Prostate gland (tissue), 2 donors: Measurements from ENCODE around the gene ZNF609. TPM values are rescaled to one million over a fixed set of nuclear protein-coding genes. Genes with fewer than 3 reads are reported as not detected.
"Not testable (repeated sequence)": the region's sequence is repeated elsewhere in the genome, so short reads cannot be mapped to it uniquely, and the experiment has no call there.

Source experiments
- DNase-seq: peaks from one replicate; pipeline ENCODE4 v3.0.0-alpha.2; 2019; ENCODE audit warnings: low spot score
- H3K27ac ChIP-seq, 2 donors: fragments of 200-600 bp; sonication (generic); 2 replicates each; pipeline ENCODE4 v1.5.1; 2017 to 2019
- H3K27me3 ChIP-seq: fragments of 200-600 bp; sonication (generic); replicated peaks from 2 replicates; pipeline ENCODE4 v1.5.1; 2019; ENCODE audit not compliant: insufficient read depth
- H3K36me3 ChIP-seq, 2 donors: fragments of 200-600 bp; sonication (generic); 1 replicate in 1 of 2; 2 replicates in 1 of 2; pipeline versions ENCODE4 v1.5.1 to v1.8.1; 2017 to 2019
- H3K4me1 ChIP-seq: fragments of 200-600 bp; sonication (generic); replicated peaks from 2 replicates; pipeline ENCODE4 v1.5.1; 2019
- H3K4me3 ChIP-seq, 2 donors: fragments of 200-600 bp; sonication (generic); 2 replicates each; pipeline ENCODE4 v1.5.1; 2017 to 2019
- H3K9me3 ChIP-seq: fragments of 200-600 bp; sonication (generic); 2 replicates; pipeline ENCODE4 v1.5.1; 2017
- POLR2A ChIP-seq: fragments of 450-650 bp; IDR thresholded peaks from one replicate; pipeline ENCODE4 v1.6.1; 2016; ENCODE audit warnings: antibody characterized with exemption, mild to moderate bottlenecking
- POLR2AphosphoS5 ChIP-seq: sonication (generic); formaldehyde crosslinking; IDR thresholded peaks from one replicate; pipeline ENCODE4 v1.6.1; 2017; ENCODE audit warnings: antibody characterized with exemption
- WGBS: methylation state at CpG from one replicate; pipeline ENCODE4 v1.1.5; 2018; 5-methylcytosine and 5-hydroxymethylcytosine counted together
- intact Hi-C: fragments of 100-400 bp; cut with DNase I; formaldehyde crosslinking; loops from one replicate; pipeline ENCODE4 v1.14.2; 2022
- total RNA-seq, 2 donors: library from RNA; depleted of rRNA; stranded (reverse); fragments of >200 nt; gene quantifications; one replicate each; pipeline ENCODE4 v1.1.0, GENCODE V29; 2016
- TF ChIP-seq, protein P1 (sequence below), 4 experiments: fragments of 200-600 bp in 2 of 4; fragments of 450-650 bp in 2 of 4; sonication (generic) in 2 of 4; IDR thresholded peaks; 1 replicate in 3 of 4; 2 replicates in 1 of 4; pipeline ENCODE4 v1.5.1; 2016 to 2019; ENCODE audit warnings: antibody characterized with exemption in 4 of 4, mild to moderate bottlenecking in 2 of 4, moderate library complexity in 2 of 4

Gene ZNF609
- total RNA-seq, 2 donors from 2014 or later, result 29.1 to 45.7 TPM

DNA sequence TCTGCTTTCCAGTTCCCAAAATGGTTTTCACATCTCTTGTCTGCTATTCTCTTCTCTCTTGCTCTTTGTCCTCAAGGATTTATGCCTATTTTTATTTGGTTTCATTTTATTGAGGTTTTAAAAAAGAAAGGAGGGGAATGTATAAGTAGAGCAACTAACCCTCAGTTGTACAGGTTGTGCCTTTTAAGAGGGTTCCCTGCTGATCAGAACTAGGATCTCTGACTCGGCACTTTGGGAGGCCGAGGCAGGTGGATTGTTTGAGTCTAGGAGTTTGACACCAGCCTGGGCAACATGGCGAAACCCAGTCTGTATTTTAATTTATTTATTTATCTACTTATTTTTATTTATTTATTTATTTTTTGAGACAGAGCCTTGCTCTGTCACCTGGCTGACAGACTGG, 123.6 kb downstream of the ZNF609 start:
- TF ChIP-seq POLR2AphosphoS5 (no peak), POLR2A (no peak)
- TF ChIP-seq, protein P1, sequence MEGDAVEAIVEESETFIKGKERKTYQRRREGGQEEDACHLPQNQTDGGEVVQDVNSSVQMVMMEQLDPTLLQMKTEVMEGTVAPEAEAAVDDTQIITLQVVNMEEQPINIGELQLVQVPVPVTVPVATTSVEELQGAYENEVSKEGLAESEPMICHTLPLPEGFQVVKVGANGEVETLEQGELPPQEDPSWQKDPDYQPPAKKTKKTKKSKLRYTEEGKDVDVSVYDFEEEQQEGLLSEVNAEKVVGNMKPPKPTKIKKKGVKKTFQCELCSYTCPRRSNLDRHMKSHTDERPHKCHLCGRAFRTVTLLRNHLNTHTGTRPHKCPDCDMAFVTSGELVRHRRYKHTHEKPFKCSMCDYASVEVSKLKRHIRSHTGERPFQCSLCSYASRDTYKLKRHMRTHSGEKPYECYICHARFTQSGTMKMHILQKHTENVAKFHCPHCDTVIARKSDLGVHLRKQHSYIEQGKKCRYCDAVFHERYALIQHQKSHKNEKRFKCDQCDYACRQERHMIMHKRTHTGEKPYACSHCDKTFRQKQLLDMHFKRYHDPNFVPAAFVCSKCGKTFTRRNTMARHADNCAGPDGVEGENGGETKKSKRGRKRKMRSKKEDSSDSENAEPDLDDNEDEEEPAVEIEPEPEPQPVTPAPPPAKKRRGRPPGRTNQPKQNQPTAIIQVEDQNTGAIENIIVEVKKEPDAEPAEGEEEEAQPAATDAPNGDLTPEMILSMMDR (IDR thresholded peaks at IDR 0.05), result no peak
- 63% methylated on average over 3 of the region's 3 CpGs for WGBS
- intact Hi-C loops, result no loop called here

DNA sequence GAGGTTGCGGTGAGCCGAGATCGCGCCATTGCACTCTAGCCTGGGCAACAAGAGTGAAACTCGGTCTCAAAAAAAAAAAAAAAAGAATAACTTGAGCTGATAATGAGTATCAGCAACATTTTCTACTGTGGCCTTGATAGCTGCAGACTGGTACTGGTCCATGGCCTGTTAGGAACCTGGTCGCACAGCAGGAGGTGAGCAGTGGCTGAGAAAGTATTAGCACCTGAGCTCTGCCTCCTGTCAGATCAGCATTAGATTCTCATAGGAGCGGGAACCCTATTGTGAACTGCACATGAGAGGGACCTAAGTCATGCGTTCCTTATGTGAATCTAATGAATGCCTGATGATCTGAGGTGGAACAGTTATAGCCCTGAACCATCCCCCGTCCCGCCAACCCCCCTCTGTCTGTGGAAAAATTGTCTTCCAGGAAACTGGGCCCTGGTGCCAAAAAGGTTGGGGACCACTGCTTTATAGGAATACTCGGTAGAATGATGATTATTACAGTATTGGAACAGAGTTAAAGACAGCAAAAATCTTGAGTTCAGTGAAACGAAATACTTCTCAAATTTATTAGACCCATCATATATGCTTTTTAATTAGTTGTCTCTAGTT, 126.0 kb downstream of the ZNF609 start:
- no peaks in the 10 kb centered on the region for H3K9me3 ChIP-seq
- TF ChIP-seq POLR2A (no peak), POLR2AphosphoS5 (no peak)
- TF ChIP-seq, protein P1 (IDR thresholded peaks at IDR 0.05), result no peak
- H3K27me3 ChIP-seq, result no peaks in the 10 kb centered on the region
- H3K27ac ChIP-seq, result no peak overlapping the region
- 85% methylated on average over 12 of the region's 12 CpGs for WGBS
- no peak for DNase-seq
- no peaks in the 10 kb centered on the region for H3K36me3 ChIP-seq
- H3K4me3 ChIP-seq, result no peak overlapping the region
- intact Hi-C loops, result no loop called here
- H3K4me1 ChIP-seq, result no peaks in the 10 kb centered on the region

More for the DNA sequence above, 123.6 kb downstream of the ZNF609 start:
- Histone ChIP-seq H3K4me3 (no peak overlapping the region), H3K36me3 (no peaks in the 10 kb centered on the region), H3K9me3 (no peaks in the 10 kb centered on the region), H3K4me1 (no peaks in the 10 kb centered on the region), H3K27ac (no peak overlapping the region), H3K27me3 (no peaks in the 10 kb centered on the region)
- DNase-seq, result no peak

DNA sequence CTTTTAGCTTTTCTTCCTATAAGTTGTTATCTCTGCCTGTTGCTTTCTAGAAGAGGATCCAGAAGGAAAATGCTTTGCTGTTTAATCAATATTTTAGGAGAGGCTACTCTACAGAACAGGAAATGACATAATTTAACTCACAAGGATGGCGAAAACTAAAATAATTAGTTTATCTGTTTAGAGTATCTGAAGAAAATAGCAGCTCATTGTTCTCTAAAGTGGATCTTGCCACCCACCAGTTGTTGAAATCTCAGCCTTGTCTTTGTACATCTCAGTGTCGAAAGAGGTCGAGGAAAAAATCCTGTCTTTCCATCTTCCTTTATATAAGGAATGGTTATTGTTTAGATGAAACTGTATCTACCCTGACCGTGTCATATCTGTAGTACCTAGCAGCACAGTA, 126.6 kb downstream of the ZNF609 start:
- Histone ChIP-seq H3K36me3 (no peaks in the 10 kb centered on the region), H3K4me3 (no peak overlapping the region), H3K4me1 (no peaks in the 10 kb centered on the region), H3K9me3 (no peaks in the 10 kb centered on the region), H3K27ac (no peak overlapping the region), H3K27me3 (no peaks in the 10 kb centered on the region)
- WGBS, result 70% methylated on average over 4 of the region's 4 CpGs
- TF ChIP-seq, protein P1 (IDR thresholded peaks at IDR 0.05), result no peak
- TF ChIP-seq POLR2AphosphoS5 (no peak), POLR2A (no peak)
- intact Hi-C loops, result no loop called here
- DNase-seq, result no peak

DNA sequence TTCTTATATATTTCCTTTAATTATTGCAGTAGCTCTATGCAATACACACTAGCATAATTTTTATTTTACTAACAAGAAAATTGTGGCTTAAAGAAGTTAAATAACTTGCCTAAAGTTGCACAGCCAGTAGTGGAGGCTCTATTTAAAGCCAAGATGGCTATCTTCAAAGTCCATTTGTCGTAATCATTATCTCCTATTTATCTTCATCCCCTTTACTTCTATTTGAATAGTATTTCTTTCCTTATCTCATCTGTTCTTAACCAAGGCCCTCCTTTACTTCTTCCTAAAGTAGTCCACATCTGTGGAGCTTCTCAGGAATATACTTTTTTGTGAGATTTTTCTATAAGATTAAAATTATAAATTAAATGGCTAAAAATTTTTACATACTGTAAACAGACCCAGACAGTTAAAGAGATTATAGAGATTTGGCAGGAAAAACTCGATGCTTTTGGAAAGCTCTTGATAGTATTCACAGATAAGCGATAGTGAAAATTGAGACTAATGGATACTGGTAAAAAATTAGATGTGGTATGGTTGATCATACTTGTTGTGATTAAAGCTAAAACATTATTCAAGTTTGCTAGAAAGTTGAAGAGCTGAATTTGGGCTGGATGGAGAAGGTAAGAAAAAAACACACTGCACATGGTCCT, 129.2 kb downstream of the ZNF609 start:
- Histone ChIP-seq H3K27me3 (no peaks in the 10 kb centered on the region), H3K9me3 (no peaks in the 10 kb centered on the region), H3K4me3 (no peak overlapping the region), H3K27ac (no peak overlapping the region), H3K4me1 (no peaks in the 10 kb centered on the region), H3K36me3 (no peaks in the 10 kb centered on the region)
- intact Hi-C loops, result no loop called here
- no peak for DNase-seq
- WGBS, result 40% methylated on average over 3 of the region's 3 CpGs
- TF ChIP-seq POLR2A, result no peak
- TF ChIP-seq, protein P1 (IDR thresholded peaks at IDR 0.05), result no peak
- no peak for TF ChIP-seq POLR2AphosphoS5

DNA sequence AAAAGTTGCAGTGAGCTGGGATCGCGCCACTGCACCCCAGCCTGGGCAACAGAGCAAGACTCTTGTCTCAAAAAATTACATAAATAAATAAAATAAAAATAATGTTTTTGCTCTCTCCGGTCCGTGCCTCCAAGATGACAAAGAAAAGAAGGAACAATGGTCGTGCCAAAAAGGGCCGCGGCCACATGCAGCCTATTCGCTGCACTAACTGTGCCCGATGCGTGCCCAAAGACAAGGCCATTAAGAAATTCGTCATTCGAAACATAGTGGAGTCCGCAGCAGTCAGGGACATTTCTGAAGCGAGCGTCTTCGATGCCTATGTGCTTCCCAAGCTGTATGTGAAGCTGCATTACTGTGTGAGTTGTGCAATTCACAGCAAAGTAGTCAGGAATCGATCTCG, 132.5 kb downstream of the ZNF609 start:
- H3K27me3 ChIP-seq, H3K27ac ChIP-seq, H3K4me1 ChIP-seq, H3K4me3 ChIP-seq, DNase-seq, H3K36me3 ChIP-seq, intact Hi-C loops, H3K9me3 ChIP-seq: not testable (repeated sequence)
- 97% methylated on average over 18 of the region's 18 CpGs for WGBS
